ENCODE data around the gene ASIC4.

The ASIC4 gene

GRCh38 chr2:219566640-219567039, 52.4 kb downstream of the ASIC4 start:
- DNase-seq (ENCODE audit: low read depth), result no peak

- no peak for DNase-seq (ENCODE audit: low read depth)
Observed at GRCh38 chr2:219567131-219567530, 52.8 kb downstream of the ASIC4 start.

- no peak for DNase-seq (ENCODE audit: low read depth)
Observed at GRCh38 chr2:219567791-219568361, 53.6 kb downstream of the ASIC4 start.

DNA sequence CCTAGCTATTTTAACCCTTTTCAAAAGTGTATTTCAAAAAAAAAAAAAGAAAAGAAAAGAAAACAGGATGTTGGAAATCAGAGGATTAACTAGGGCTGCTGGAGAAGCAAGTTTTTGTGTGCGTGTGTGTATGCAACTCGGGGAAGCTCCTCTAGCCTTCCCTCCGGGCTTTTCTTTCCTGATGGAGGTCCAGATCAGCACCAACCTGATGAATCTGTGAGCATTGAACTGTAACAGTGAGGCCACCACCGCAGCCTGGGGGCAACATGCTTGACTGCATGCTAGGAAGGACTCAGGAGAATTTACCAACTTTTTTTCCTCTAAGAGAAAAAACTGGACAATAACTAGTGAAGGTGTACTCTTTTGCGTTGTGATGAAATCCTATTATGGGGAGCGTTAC, 54.8 kb downstream of the ASIC4 start:
- DNase-seq (ENCODE audit: low read depth), result no peak

DNA sequence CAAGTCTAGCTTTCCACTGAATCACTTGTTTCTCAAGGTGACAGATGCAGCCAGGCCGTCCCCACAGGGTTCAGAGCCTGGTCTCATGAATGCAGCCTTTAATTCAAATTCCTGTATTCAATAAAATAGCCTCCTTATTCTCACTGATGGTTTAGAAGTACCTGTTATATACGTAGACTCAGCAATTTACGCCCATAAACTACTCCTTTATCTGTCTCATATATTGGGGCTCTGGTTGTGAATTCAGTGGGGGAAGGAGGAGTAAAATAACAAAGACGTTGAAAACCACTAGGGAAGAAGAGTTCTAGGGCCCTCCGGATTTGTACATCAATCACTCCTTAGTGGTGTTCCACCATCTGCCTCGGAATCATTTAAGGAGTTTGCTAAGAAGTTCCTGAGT, 55.4 kb downstream of the ASIC4 start:
- no peak for DNase-seq (ENCODE audit: low read depth)

GRCh38 chr2:219570194-219570923, 56.1 kb downstream of the ASIC4 start:
- DNase-seq (ENCODE audit: low read depth), result no peak

DNA sequence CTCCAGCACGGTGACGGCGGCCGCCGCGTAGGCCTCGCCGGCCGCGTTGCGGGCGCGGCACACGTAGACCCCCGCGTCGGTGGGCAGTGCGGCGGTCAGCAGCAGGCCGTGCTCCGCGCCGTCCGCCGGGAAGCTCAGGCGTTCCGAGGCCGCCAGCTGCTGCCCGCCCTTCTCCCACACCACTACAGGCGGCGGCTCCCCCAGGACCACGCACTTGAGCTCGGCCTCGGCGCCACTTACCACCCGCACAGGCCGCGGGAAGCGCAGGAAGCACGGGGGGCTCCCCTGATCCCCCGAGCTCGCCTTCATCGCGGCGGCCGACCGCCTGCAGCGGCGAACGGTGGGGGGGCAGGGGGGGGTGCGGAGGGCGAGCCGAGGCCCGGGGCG, 56.6 kb downstream of the ASIC4 start:
- no peak for DNase-seq (ENCODE audit: low read depth)

DNA sequence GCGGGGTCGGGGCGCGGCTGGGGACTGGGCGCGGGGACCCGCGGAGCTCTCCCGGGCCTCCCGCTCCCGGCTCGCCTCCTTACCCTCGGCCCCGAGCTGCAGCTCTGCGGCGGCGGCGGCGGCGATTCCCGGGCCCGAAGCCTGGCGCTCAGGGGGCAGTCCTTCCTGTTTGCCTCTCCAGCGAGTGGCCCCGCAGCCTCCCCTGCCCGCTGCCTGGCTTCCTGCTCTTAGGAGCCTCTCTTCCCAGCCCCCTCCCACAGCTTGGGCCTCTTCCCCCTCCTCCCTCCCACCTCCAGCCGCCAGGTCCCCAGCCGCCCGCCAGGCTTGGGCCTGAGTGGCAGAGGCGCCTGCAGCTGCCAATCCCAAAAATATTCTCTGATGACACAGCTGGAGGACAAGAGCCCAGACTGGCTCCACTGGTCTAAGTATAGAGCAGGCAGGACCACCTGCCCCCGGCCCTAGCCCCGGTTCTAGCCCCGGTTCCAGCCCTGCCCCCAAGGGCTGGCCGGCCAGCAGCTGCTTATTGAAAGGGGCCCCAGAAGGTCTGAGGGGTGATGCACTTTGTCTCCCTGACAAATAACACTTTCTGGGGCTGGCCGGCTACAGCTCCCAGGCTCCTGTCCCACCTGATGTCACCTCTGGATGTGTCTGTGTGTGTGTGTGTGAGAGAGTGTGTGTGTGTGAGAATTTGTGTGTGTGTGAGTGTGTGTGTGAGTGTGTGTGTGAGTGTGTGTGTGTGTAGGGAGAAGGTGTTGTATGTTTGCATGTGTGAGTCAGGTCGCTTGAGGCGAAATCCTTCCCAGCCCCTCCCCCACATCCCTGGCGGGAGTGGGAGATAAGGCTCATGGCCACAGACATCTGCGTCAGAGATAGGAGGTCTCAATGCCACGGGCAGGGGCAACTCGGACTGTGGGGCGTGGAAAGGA, 57.3 kb downstream of the ASIC4 start, which contains the start of gene OBSL1:
Gene OBSL1, minus strand, starts transcription at position 229 of the 926 bp plus-strand sequence. CDS start 307 bp downstream, outside the sequence.
- no peak for DNase-seq (ENCODE audit: low read depth)

GRCh38 chr2:219572237-219573001, 58.1 kb downstream of the ASIC4 start, which contains the start of gene INHA:
Gene INHA, plus strand, starts transcription at chr2:219572310. Its CDS starts 65 bp downstream, at chr2:219572375.
- no peak for DNase-seq (ENCODE audit: low read depth)

- no peak for DNase-seq (ENCODE audit: low read depth)
Observed at GRCh38 chr2:219573166-219573565, 58.9 kb downstream of the ASIC4 start.

GRCh38 chr2:219574484-219575311, 60.4 kb downstream of the ASIC4 start:
- no peak for DNase-seq (ENCODE audit: low read depth)

GRCh38 chr2:219575566-219576504, 61.6 kb downstream of the ASIC4 start:
- no peak for DNase-seq (ENCODE audit: low read depth)

DNA sequence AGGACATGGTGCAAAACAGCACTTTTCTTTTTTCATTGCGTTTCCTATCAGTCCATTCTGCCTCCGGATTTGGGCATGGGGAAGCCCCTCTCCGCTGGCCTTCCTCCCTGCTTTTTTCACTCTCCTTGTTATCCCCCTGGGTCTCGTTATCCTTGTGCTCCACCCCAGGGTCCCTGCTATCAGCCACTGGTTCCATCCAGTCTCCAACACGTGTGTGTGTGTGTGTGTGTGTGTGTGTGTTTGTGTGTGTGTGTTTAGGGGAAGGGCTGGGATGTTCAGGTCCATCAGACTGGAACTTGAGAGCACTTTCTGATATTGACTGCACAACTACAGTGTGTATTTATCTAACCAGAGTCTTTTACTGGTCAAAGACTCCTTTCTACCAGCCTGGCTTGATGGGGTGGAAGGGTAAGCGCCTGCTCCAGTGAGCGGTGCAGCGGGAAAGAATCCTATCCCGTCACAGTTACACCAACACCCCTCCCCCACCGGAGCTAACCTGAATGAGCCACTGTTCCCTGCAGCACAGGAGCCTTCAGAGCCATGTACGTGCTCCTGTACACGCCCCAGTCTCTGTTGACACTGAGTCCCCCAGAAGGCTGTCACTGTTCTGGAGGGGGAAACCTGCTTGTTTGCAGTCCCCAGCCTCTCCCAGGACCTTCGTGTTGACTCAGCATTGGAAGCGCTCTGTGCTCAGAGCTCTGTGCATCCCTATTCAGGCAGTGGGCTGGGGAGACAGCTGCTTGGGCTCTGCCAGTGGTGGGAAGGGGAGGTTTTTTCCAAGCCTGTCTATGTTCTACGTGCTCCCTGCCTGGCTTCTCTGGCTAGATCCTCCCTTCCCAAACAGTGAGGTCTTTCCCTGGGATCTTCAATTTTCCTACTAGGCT, 62.5 kb downstream of the ASIC4 start:
- DNase-seq (ENCODE audit: low read depth), result no peak

DNA sequence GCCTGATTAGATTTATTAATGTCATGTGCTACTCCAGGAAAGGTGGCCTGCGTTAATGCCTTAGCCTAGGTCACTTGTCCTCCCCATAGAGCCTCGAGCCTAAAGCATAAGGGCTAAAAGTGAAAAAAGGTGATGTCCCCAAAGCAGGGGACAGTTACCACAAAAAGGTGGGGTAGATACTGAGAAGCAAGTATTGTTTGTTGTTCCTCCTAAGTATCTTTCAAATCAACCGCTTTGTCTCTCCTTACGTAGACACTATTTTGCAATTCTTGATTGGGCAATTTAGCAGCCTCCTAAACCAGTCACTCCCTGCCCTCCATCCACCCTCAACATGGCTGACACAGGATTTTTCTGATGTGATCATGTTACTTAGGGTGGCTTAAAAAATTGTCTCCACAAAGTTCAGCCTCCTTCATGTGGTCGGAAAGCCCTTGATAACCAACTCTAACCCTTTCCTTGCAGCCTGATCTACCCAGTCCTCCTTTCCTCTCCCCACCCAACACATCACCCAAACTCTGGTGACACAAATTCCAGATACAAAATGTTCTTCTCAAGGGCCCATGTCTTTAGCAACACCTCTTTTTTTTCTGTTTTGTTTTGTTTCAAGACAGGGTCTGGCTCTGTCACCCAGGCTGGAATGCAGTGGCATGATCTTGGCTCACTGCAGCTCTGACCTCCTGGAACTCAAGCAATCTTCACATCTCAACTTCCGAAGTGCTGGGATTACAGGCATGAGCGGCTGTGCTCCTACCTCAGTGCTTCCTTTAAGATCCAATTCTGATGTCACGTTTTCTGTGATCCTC, 64.7 kb downstream of the ASIC4 start:
- no peak for DNase-seq (ENCODE audit: low read depth)

DNA sequence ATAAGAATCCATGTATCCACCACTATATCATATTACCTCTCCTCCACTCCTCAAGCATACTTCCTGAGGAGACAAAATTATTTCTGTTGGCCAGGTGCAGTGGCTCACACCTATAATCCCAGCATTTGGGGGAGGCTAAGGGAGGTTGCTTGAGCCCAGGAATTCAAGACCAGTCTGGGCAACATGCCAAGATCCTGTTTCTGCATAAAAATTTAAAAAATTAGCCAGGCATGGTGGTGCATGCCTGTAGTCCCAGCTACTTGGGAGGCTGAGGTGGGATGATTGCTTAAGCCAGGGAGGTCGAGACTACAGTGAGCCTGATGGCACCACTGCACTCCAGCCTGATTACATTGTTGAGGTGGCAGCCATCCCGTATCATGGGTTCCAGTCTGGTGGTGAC, 67.1 kb downstream of the ASIC4 start:
- no peak for DNase-seq (ENCODE audit: low read depth)
